Stimulated activated CD8-positive, alpha-beta memory T cell treated with anti-CD3 and anti-CD28 coated beads, Interleukin-4, amount 100 ng/mL, for 1 hour (primary cell): ENCODE measurements around the gene LUM.
"Not testable (repeated sequence)": the region's sequence is repeated elsewhere in the genome, so short reads cannot be mapped to it uniquely, and the experiment has no call there.

ENCODE experiments used
- DNase-seq, 2 donors: peaks; one replicate each; pipeline ENCODE4 v3.0.0-alpha.2; 2020; ENCODE audit warnings: low read depth in 2 of 2, low spot score in 1 of 2

LUM gene

GRCh38 chr12:91109581-91110310, 1.5 kb downstream of the LUM start:
- DNase-seq: no peak

GRCh38 chr12:91109148-91109564, 2.1 kb downstream of the LUM start:
- DNase-seq: no peak

- no peak for DNase-seq
Measured at GRCh38 chr12:91108196-91108755, 3.0 kb downstream of the LUM start.

- DNase-seq: no peak
Measured at GRCh38 chr12:91106283-91106682, 5.0 kb downstream of the LUM start.

- no peak for DNase-seq
Measured at GRCh38 chr12:91105807-91106206, 5.5 kb downstream of the LUM start.

- no peak for DNase-seq
Measured at GRCh38 chr12:91104812-91105466, 6.4 kb downstream of the LUM start.

GRCh38 chr12:91103624-91104023, 7.7 kb downstream of the LUM start:
- no peak for DNase-seq

GRCh38 chr12:91103101-91103500, 8.2 kb downstream of the LUM start:
- DNase-seq: no peak

GRCh38 chr12:91100906-91101305, 10.4 kb downstream of the LUM start:
- no peak for DNase-seq

- DNase-seq: no peak
Measured at GRCh38 chr12:91099836-91100235, 11.5 kb downstream of the LUM start.

GRCh38 chr12:91099341-91099740, 12.0 kb downstream of the LUM start:
- DNase-seq: no peak

GRCh38 chr12:91098941-91099340, 12.4 kb downstream of the LUM start:
- no peak for DNase-seq

- DNase-seq: no peak
Measured at GRCh38 chr12:91098461-91098860, 12.8 kb downstream of the LUM start.

GRCh38 chr12:91094957-91095356, 16.3 kb downstream of the LUM start:
- no peak for DNase-seq

- DNase-seq: no peak
Measured at GRCh38 chr12:91094032-91094662, 17.1 kb downstream of the LUM start.

GRCh38 chr12:91093341-91093740, 18.0 kb downstream of the LUM start:
- DNase-seq: no peak

- DNase-seq: no peak
Measured at GRCh38 chr12:91091916-91092715, 19.2 kb downstream of the LUM start.

GRCh38 chr12:91089953-91090352, 21.3 kb downstream of the LUM start:
- DNase-seq: not testable (repeated sequence)

- DNase-seq: no peak
Measured at GRCh38 chr12:91080041-91080440, 31.3 kb downstream of the LUM start.

- no peak for DNase-seq
Measured at GRCh38 chr12:91078501-91078900, 32.8 kb downstream of the LUM start.

- DNase-seq: no peak
Measured at GRCh38 chr12:91077228-91077954, 33.9 kb downstream of the LUM start.
